ENCODE data around the gene RPL10A.
"Not testable (repeated sequence)": the region's sequence is repeated elsewhere in the genome, so short reads cannot be mapped to it uniquely, and the experiment has no call there.

Gene RPL10A

DNA sequence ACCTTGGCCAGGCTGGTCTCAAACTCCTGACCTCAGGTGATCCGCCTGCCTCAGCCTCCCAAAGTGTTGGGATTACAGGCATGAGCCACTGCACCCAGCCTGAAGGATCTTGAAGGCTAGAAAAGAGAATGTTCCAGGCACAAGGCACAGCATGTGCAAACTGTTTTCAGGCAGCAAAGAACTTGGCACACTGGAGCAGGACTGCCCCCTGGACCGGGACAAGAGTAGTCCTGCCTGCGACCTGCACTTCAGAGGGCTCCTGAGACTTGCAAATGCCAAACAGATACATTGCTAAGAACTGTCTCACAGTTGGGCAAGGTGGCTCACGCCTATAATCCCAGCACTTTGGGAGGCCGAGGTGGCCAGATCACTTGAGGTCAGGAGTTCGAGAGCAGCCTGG, 47.7 kb downstream of the RPL10A start:
- not testable (repeated sequence) for DNase-seq

DNA sequence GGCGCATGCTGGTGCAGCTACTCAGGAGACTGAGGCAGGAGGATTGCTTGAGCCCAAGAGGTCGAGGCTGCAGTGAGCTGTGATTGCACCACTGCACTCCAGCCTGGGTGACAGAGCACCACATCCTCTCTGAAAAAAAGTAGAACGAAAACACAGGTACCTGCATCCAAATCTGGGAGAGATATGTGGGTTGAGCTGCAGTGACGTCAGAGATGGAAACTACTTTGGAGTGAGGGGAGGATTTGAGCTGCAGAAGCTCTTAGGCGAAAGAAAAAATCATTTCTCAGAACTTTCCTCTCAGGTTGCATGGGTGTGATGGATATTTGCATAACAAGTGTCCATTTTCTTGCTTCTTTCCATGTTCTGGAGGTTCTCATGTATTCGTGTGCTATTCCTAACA, 48.5 kb downstream of the RPL10A start:
- no peak for DNase-seq

DNA sequence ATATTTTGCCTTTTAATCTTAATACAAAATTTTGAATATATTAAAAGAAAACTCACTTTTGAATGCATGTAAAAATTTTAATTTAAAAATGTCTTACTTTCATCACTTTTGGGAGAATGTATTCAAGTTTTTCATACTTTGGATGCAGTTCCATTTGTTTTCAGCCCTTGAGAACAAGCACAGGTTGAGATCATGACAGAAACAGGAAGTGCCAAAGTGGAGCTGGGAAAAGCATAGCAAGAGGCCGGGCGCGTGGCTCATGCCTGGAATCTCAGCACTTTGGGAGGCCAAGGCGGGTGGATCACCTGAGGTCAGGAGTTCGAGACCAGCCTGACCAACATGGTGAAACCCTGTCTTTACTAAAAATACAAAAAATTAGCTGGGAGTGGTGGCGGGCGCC, 49.8 kb downstream of the RPL10A start:
- DNase-seq, result not testable (repeated sequence)

DNA sequence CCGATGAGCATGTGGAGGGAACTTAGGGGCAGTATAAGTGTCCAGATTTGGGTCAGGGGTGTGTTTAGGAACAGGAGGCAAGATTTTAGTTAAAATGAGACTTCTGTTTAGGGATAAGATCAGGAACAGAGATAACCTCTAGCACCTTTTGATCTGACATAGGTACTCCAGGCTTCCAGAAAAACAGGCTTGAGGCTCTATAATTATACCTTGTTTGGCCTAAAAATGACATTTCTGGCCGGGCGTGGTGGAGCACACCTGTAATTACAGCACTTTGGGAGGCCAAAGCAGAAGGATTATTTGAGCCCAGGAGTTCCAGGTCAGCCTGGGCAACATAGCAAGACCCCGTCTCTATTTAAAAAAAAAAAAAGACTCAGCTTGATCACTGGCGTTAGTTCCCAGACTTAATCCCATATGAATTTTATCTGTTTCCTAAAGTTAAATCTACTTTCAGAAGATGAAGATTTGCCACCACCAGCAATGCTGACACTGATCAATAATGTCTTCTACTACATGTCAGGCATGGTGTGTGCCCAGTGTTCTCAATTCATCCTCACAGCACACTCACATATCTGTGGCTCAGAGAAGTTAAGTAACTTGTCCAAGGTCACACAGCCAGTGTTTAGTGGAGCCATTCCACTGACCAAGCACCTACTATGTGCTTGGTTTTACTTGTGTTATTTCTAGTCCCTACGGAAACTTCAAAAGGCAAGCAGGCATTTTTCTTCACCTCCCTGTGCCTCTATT, 50.5 kb downstream of the RPL10A start:
- DNase-seq, result no peak

DNA sequence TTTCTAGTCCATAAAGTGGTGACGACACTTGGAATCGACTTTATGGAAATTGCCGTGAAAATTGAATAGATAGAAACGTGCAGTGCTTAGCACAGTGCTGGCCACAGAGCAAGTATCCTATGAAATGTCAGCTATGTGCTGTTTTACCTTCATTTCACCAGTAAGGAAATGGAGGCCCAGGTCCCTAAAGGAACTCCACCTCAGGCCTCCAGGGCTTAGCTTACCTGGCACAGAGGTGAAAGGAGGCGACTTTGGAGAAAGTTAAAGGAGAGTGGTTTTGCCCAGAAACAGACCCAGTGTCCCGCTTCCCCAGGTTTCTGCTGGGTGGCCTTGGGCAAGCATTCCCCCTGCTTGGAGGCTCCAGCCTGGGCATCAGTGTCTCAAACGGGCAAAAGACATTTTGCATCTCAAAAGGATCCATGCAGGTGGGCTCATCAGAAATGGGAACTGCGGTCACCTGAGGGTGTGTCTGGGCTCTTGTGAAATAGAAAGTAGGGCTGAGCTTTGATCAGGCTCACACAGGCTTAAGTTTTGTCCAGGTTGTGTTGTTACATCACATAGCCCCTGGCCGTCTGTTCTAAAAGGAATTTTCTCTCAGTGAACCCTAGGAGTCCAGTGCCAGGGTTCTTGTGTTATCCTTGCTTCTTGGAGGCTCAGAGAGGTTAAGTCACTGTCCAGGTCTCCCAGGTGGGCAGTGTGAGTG, 51.3 kb downstream of the RPL10A start:
- no peak for DNase-seq

All from NCI-H69 (cell line).